DMS79 treated with DMSO at 0.1 percent for 48 hours (cell line): ENCODE results near the gene CP.
"Not testable (repeated sequence)": the region's sequence is repeated elsewhere in the genome, so short reads cannot be mapped to it uniquely, and the experiment has no call there.

Source experiments
- DNase-seq: peaks from one replicate; lab custom pipeline; 2025; lab: John Stamatoyannopoulos, UW

Gene CP

GRCh38 chr3:149227591-149228268 lies 6.1 kb upstream of the CP start:
- no peak for DNase-seq

- DNase-seq: no peak
These were observed 5.1 kb upstream of the CP start for GRCh38 chr3:149226776-149227175.

DNA sequence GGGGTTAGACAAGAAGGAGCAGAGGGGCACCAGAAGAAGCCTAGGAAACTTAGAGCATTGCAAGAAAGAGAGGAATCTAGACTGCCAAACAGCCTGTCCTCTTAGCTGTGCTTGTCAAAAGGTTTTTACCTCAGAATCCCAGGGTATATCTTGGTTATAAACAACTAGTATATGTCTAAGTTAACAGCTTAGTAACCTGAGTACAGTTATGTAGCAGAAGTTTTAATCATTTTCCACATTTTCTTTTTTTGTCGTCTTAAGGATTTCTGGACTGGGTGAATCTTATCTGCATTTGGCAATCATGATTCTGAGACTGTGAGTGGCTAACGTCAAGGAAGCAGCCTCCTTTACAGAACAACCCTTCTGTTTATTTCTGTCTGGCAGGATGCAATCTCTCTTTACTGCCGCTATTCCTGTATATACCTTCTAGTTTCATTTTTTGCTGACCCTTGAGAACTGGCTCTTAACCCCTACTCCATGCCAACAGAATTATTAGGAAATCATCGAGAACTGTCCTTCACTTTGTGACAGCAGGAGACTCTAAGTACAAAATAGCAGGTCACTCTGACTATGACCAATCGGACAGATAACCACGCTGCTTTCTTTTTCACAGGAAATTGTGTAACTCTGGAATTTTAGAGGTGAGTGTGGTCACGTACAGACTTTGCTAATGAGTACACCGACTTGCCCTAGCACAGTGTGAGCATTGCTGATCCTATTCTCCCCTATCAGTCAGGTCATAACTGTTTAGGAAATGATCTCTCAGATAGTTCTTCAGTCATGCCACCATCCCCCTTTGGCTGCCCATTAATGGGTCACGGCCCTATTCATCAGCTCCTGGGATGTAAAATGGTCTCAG lies 3.3 kb upstream of the CP start:
- no peak for DNase-seq

GRCh38 chr3:149223461-149223820 lies 1.8 kb upstream of the CP start:
- no peak for DNase-seq

DNA sequence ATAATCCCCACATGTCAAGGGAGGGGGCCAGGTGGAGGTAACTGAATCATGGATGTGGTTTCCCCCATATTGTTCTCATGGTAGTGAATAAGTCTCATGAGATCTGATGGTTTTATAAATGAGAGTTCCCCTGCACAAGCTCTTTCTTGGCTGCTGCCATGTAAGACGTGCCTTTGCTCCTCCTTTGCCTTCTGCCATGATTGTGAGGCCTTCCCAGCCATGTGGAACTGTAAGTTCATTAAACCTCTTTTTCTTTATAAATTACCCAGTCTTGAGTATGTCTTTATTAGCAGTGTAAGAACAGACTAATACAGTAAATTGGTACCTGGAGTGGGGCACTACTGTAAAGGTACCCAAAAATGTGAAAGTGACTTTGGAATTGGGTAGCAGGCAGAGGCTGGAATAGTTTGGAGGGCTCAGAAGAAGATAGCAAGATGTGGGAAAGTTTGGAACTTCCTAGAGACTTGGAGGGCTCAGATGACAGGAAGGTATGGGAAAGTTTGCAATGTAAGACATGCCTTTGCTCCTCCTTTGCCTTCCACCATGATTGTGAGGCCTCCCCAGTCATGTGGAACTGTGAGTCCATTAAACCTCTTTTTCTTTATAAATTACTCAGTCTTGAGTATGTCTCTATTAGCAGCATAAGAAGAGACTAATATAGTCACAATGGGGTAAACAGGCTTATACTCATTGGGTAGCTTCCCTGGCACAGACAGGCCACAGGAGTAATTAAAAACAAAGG lies 2.1 kb downstream of the CP start:
- not testable (repeated sequence) for DNase-seq

GRCh38 chr3:149217347-149217746 lies 4.3 kb downstream of the CP start:
- no peak for DNase-seq

GRCh38 chr3:149216193-149216869 lies 5.3 kb downstream of the CP start:
- DNase-seq: peak; percentile 8

DNA sequence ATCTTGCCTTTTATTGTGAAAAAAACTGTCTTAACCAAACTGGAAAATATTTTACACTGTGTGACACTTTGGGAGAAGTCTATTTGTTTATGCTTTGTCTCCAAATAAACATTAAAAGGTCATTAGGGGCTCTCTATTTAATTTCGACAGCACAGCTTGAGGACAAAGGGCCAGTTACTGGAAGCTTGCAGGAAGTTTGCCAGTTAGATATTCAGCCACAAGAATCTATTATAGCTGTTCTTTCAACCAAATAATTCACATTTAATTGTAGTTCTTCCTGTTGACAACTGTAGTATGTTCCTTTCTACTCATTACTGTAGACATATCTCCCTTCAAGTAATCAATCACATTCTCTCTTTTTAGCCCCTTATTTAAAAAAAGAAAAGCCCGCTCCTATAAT lies 6.1 kb downstream of the CP start:
- DNase-seq: no peak

DNA sequence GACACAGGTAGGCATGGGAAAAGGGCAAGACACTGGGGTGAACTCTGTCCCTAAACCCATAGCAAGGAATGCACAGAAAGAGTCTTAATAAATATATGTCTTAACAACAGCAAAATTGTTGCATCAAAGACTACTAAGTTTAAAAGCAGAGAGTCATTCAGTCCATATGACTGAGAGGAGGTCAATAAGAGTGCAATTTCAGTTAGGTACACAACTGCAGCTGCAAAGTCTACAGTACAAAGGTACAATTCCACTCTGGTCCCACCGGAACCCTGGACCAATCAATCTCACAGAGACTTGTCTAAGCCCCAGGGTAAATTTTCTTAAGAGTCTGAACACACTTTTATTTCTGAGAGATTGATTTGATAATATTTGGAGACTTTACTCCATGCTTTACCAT lies 6.9 kb downstream of the CP start:
- DNase-seq: no peak

DNA sequence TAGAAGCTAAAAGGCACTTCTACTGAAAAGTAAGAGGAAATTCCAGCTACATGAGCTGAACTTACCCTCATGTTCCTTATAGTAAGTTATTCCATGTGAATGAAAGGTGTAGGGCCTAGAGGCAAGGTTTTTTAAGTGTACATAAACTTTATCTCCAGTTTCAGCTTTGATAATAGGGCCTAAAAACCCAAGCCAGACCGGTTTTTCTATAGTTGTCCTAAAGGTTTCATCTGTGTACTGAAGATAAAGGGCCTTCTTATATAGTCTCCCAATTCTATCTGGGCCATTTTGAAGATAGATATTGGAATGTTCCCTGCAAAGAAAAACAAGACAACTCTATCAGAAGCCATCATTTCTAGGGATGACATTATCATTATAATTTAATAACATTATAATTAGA lies 9.2 kb downstream of the CP start:
- DNase-seq: no peak

- no peak for DNase-seq
These were observed 12.2 kb downstream of the CP start for GRCh38 chr3:149209431-149209830.

- no peak for DNase-seq
These were observed 14.2 kb downstream of the CP start for GRCh38 chr3:149207475-149207874.

DNA sequence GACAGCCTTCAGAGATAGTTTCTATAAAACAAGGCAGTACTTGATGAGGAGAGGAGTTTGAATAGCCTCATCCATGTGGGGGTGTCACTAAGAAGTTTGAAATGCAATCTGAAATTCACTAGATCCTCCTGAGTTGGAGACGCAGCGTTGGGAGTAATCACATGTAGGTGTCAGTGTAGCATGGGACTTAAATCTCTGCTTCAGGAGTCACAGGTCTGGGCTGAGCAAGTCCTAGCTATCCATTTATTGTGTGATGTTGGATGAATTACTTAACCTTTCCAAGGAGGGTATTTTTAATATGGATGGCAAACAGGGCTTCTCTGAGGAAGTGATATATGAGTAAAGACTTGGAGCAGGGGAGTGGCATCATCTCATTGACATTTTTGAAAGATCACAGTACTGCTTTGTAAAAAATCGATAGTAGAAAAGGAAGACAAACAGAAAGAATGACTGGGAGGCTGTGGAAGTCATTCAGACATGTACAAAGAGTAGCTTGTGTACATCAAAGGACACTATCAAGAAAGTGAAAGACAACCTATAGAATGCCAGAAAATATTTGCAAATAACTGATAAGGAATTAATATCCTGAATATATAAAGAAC lies 17.1 kb downstream of the CP start:
- DNase-seq: no peak

GRCh38 chr3:149203758-149204157 lies 17.9 kb downstream of the CP start:
- no peak for DNase-seq

DNA sequence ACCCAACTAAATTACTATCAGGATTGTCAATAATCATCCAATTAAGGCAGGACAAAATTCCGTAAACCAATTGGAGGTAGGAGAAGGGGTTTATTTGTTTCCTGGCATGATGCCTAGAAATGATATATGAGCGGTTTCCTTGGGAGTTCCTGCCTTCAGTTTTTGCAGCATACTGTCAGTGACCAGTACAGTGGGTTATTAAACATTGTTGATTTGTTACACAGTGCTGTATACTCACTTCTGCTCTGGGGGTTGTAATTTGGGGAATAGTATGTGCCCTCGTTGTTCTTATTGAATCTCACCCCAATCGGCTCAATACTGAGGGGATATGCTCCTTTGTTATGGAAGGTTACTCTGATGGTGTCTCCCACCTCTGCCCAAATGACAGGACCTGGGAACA lies 22.2 kb downstream of the CP start:
- peak; percentile 21 for DNase-seq

DNA sequence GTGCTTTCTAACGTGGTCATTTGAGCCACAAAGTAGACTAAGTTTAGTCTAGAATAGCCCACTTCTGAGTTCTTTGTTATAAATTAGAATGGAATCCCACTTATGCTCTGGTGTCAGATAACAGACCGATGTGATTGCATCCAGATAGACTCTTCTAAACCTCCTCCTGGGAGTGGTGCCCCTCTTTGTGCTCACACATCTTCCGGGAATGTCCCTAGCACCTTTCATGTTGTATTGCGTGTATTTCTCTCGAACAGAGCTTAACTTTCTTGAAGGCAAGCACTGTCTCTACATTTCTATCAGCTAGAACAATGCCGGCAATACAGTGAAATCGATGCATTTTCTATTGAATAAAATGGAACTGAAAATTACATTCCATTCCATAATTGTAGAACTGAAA lies 23.0 kb downstream of the CP start:
- no peak for DNase-seq

DNA sequence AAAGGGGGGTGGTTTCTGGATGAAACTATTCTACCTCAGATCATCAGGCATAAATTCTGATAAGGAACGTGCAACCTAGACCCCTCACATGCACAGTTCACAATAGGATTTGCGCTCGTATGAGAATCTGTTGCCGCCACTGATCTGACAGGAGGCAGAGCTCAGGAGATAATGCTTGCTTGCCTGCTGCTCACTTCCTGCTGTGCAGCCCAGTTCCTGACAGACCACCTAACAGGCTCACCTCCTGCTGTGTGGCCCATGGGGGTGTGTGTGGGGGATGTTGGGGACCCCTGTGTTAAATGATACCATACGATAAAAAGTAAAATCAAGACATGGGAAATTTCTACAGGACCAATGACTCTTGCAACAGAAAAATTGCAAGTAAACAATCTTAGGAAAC lies 24.0 kb downstream of the CP start:
- DNase-seq: no peak

- not testable (repeated sequence) for DNase-seq
These were observed 24.6 kb downstream of the CP start for GRCh38 chr3:149196805-149197592.

DNA sequence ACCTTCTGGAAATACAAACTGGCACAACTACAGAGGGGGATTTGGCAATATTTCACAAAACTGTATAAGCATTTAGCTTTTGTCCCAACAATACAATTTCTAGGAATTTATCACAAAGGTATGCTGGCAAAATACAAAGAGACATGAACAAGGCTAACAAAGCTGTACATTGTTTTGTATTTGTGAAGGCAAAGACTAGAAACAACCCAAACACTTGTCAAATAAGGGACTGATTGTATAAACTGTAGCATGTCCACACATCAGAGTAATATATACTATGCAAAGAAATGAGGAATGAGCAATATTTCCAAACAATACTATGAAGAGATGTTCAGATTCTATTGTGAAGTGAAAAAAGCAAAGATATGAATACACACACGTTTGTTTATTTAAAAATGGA lies 26.4 kb downstream of the CP start:
- DNase-seq: no peak

DNA sequence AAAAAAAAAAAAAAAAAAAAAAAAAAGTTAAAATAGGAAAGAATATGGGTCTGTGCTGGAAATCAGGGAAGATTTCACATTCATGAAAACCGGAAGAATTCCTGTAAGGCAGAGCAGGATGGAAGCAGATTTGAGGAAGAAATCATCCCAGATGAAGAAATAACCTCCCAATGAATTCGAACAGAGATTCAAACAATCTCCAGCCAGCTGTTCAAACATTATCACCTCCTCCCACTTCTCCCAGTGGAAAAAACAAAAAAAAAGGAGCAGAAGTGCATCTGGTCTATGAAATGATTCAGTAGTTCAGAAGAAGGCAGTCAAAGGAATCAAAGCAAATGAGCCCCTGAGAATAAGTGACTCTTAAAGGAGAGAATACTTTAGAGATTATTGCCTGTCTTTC lies 33.1 kb downstream of the CP start:
- DNase-seq: no peak

DNA sequence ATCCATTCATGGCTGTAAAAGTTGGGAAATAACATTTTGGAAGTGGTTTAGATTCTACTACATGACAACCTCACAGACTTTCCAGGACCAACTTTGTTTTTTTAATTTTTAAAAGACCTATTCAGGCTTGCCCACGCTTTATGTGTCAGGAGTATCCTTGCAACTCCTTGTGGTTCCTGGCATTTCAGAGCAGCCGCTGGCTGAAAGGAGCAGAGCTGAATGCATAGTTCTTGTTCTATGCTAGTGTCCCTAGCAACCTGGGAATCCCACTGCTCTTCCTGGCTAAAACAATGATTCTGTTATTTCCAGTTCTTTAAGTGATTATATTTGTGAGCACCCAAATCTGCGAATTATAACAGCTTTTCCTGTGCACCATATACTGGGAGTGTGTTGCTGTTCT lies 34.9 kb downstream of the CP start:
- no peak for DNase-seq
